ENCODE data around the gene MAP1B.

The MAP1B gene

DNA sequence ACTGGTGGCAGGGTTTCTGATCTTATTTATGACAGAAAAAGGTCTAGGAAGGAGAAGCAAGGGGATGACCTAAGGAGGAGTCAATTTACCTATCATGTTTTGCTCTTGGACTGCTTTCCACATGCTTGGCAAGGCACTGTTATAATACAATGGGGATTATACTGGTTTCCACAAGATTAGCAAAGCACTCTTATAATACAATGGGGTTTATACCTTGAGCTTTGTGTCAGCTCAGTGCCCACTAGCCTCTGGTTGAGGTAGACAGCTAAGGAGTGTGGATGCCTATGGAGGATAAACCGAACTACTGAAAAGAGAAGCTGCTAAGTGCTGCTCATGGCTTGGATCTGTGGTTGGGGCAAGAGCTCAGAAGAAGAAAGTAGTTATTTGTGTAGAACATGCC is 144.1 kb downstream of the MAP1B start:
- DNase-seq (ENCODE audit: low read depth in 2 of 2), result no peak

DNA sequence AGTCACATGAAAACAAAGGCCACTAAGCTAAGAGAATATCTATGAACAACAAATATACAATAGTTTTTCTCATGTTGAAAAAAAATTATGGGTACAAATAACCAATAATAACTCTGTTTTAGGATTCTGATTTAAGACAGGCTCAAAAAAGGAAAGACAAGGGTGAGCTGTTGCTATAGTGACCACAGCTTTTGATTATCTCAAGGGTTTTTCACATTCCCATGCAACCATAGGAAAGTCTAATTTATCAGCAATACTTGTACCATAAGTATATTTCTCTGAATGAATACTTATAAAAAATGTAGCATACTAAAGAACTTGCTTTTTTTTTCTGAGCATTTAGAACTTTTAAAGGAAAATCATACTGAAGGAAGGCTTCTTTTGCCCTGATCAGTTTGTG is 144.7 kb downstream of the MAP1B start:
- DNase-seq (ENCODE audit: low read depth in 2 of 2), result no peak

DNA sequence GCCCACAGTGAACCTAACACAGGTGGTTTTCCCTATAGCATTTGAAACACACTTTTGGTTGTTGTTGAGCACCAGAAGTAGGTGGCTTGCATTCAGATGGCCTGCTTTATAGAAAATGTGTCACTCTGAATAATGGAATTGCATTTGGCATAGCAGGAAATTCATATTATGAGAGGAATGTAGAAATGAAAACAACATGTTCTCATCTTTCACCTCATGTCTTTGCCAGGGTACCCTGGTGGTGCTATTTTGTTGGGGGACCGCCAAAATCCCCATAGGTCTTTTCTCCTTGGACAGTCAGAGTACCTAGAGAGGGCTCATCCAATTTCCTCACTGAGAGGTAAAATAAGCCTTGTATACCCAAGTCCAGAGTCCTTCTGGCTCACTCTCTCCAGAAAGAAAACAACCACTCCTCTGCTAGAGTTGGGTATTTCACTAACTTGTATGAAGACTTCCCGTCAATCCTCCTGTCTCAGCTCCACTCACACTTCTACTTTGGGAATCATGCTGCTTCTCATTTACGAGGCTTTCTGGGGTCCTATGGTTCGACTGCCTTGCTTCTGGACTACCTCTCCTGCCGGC is 145.4 kb downstream of the MAP1B start:
- DNase-seq (ENCODE audit: low read depth in 2 of 2), result no peak

DNA sequence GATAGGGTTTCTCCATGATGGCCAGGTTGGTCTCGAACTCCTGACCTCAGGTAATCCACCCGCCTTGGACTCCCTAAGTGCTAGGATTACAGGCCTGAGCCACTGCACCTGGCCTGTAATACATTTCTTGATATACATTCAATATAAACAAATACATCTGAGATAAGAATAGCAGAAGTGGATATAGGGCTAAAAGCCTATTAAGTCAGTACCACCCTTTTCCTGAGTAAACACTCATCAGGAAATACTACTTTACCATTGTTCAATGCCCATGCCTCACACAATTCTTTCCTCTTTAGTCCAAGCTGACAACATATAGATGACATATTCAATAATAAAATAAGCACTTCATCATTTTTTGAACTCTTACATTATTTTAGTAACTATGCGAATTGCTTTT is 148.0 kb downstream of the MAP1B start:
- no peak for DNase-seq (ENCODE audit: low read depth in 2 of 2)

DNA sequence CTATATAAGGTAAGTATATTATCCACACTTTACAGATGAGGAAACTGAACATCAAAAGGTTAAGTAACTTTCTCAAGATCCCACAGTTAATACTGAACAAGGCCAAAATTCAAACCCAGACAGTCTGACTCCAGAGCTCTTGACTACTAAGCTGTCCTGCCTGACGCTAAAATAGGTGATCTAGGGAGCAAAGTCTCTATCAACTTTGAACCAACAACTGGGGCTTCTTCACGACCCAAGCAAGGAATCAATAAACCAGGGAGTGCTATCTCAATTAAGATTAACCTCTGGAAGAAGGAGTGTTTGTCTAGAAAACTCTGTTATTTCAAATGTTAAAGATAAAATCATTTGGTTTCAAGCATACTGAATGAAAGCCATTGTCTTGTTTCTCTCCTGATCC is 148.4 kb downstream of the MAP1B start:
- DNase-seq (ENCODE audit: low read depth in 2 of 2), result no peak

DNA sequence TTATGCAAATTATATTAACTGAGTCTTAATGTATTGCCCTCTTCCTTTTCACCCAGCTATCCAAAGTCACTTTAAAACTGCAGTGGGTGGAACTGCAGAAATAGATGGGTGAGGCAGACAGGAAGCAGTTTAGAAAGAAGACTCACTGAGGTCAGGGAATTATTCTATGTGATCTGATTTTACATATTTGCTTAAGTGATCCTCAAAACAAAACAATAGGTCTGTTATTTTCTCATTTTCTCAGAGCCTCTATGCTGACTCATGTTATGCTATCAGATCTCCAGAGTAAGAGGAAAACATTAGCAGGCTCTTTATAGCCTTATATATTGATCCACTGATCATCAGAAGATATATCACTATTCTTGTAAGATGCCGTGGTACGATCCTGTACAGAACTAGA is 149.3 kb downstream of the MAP1B start:
- DNase-seq (ENCODE audit: low read depth in 2 of 2), result no peak

All from stimulated activated CD8-positive, alpha-beta memory T cell treated with anti-CD3 and anti-CD28 coated beads, Interleukin-15, amount 100 ng/mL, for 48 hours (primary cell).